Thoracic aorta (tissue), 2 donors: ENCODE data around the gene LMBR1. TPM values are rescaled to one million over a fixed set of nuclear protein-coding genes. Genes with fewer than 3 reads are reported as not detected.

Source experiments
- ATAC-seq: fragments of 150-250 bp; one replicate; pipeline ENCODE4 v1.8.0; 2017; ENCODE audit warnings: low read depth; ENCODE audit not compliant: insufficient number of reproducible peaks, low FRiP score
- DNase-seq: peaks from one replicate; pipeline ENCODE4 v3.0.0-alpha.2; 2020; ENCODE audit warnings: low spot score
- H3K27ac ChIP-seq, 2 donors: fragments of 200-600 bp; sonication (generic); 1 replicate in 1 of 2; 2 replicates in 1 of 2; pipeline ENCODE4 v1.5.1; 2016; ENCODE audit warnings: mild to moderate bottlenecking in 2 of 2, moderate library complexity in 2 of 2
- H3K27me3 ChIP-seq: fragments of 200-600 bp; sonication (generic); replicated peaks from 2 replicates; pipeline ENCODE4 v1.6.0; 2016; ENCODE audit warnings: mild to moderate bottlenecking; ENCODE audit not compliant: insufficient read depth
- H3K36me3 ChIP-seq: fragments of 200-600 bp; sonication (generic); one replicate; pipeline ENCODE4 v1.5.1; 2016
- H3K4me1 ChIP-seq, 2 donors: fragments of 200-600 bp; sonication (generic); 1 replicate in 1 of 2; 2 replicates in 1 of 2; pipeline versions ENCODE4 v1.5.1 to v1.6.0; 2016; ENCODE audit warnings: low read depth in 2 of 2, mild to moderate bottlenecking in 1 of 2; ENCODE audit not compliant: control insufficient read depth in 1 of 2
- H3K4me3 ChIP-seq: fragments of 200-600 bp; sonication (generic); 2 replicates; pipeline ENCODE4 v1.5.1; 2016; ENCODE audit warnings: mild to moderate bottlenecking
- H3K9me3 ChIP-seq: fragments of 200-600 bp; sonication (generic); 2 replicates; pipeline ENCODE4 v1.5.1; 2016
- total RNA-seq, 2 donors: library from RNA; depleted of rRNA; stranded (reverse); fragments of >200 nt; gene quantifications; one replicate each; pipeline versions ENCODE4 v1.1.0 to v1.2.3, GENCODE V29; 2016
- TF ChIP-seq, protein P1 (sequence below): fragments of 200-600 bp; sonication (generic); IDR thresholded peaks from one replicate; pipeline ENCODE4 v1.5.1; 2019; ENCODE audit warnings: antibody characterized with exemption

Gene LMBR1
- total RNA-seq, 2 donors from 2014 or later, result 54.3 to 56.6 TPM

DNA sequence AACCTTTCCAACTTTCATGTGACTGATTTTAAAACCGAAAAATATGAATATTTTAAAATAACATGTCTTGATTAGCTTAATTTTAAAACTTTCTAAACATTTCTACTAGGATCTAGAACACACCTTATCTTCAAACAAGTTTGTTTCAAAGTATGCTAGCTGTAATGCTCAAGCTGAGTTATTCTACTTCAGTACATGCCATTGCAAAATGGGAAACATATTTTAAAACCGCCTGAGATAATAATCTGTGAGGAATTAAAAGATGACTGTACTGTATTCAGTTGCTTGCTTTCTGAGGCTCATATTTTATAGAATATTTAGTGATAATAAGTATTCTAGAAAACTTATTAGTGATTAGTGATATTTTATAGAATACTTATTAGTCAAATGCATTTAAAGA is 99.6 kb downstream of the LMBR1 start:
- Histone ChIP-seq H3K9me3 (no peaks in the 10 kb centered on the region), H3K36me3 (peaks cover 3% of the 10 kb centered on the region), H3K4me3 (no peak overlapping the region), H3K27me3 (no peaks in the 10 kb centered on the region), H3K27ac (no peak overlapping the region), H3K4me1 (no peaks in the 10 kb centered on the region)
- no peak for ATAC-seq
- DNase-seq, result no peak
- TF ChIP-seq, protein P1, sequence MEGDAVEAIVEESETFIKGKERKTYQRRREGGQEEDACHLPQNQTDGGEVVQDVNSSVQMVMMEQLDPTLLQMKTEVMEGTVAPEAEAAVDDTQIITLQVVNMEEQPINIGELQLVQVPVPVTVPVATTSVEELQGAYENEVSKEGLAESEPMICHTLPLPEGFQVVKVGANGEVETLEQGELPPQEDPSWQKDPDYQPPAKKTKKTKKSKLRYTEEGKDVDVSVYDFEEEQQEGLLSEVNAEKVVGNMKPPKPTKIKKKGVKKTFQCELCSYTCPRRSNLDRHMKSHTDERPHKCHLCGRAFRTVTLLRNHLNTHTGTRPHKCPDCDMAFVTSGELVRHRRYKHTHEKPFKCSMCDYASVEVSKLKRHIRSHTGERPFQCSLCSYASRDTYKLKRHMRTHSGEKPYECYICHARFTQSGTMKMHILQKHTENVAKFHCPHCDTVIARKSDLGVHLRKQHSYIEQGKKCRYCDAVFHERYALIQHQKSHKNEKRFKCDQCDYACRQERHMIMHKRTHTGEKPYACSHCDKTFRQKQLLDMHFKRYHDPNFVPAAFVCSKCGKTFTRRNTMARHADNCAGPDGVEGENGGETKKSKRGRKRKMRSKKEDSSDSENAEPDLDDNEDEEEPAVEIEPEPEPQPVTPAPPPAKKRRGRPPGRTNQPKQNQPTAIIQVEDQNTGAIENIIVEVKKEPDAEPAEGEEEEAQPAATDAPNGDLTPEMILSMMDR, result no peak

DNA sequence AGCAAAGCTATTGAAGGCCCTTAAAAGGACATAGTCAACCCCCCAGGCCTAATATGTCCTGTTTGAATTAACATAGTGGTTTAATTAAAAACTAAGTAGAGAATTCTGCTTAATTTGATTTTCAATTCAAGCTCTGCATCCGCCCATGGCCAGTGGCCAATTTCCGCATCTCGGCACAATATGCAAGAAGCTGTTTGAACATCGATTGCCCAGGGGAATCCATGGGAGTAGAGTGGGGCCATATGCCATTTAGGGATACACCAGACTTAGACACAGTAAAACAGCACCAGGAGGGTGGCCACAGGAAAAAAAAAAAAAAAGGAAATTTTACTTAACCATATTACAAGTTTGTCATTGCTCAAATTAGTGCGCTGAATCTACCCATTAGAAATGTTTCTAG is 100.4 kb downstream of the LMBR1 start:
- Histone ChIP-seq H3K4me3 (no peak overlapping the region), H3K4me1 (no peaks in the 10 kb centered on the region), H3K27me3 (no peaks in the 10 kb centered on the region), H3K27ac (no peak overlapping the region), H3K9me3 (no peaks in the 10 kb centered on the region), H3K36me3 (peaks cover 3% of the 10 kb centered on the region)
- TF ChIP-seq, protein P1, result no peak
- DNase-seq (no peak), ATAC-seq (no peak)

DNA sequence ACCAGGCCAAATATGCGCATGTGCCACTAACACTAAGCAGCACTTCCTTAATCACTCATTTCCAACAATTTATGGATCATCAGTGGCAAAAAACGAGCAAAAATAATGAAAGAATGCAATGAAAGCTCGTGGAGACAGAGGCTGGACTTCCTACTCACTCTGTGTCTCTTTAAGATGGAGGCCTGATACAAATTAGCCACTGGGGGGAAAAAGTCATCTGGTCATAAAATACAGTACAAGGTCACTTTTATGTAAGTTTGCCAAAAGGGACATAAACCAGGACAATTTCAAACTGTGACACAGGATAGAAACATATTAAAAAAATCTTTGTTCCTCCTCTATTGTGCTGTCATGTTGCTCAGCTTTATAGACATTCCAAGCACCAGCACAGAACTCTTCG is 101.7 kb downstream of the LMBR1 start:
- no peak for ATAC-seq
- no peak overlapping the region for H3K27ac ChIP-seq
- H3K4me3 ChIP-seq, result no peak overlapping the region
- H3K9me3 ChIP-seq, result no peaks in the 10 kb centered on the region
- H3K4me1 ChIP-seq, result no peaks in the 10 kb centered on the region
- TF ChIP-seq, protein P1, result no peak
- H3K36me3 ChIP-seq, result peaks cover 3% of the 10 kb centered on the region
- H3K27me3 ChIP-seq, result no peaks in the 10 kb centered on the region
- no peak for DNase-seq

DNA sequence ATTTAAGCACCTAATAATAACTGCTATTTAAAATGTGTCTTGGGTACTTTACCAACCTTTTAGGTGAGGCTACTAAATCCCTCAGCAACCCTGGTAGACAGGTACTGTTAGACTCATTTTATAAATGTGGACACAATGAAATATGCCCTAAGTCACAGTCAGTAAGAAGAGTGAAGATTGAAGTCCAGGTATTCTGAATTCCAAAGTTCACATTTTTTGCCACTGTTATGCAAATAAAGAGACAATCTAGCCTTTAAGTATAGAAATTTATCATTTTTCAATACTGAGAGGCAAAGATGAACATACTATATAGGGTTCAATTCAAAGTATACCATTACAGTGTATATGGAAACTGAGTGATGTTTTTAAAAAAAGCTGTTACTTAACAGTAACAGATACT is 102.7 kb downstream of the LMBR1 start:
- no peaks in the 10 kb centered on the region for H3K9me3 ChIP-seq

DNA sequence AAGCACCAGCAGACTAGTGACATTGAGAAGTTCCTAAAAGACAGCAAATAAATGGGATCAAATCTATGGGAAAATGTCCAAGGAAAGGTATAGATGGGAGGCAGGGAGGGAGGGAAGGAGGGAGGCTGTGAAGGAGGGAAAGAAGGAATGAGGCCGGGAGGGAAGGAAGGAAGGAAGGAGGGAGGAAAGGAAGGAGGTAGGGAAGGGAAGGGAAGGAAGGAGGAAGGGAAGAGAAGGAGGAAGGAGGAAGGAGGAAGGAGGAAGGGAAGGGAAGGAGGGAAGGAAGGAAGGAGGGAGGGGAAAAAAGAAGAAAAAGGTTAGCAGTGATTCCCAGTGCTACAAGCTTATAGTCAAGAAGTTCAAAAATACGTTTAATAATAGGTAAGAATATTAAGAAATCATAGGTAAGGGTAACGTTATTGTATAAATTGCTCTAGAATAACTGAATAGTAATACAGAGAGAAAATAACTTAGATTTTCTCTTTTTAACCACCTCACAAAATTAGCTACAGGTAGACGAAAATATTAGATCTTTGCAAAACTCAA is 106.9 kb downstream of the LMBR1 start:
- no peak for DNase-seq
- no peak for ATAC-seq
- H3K36me3 ChIP-seq, result no peaks in the 10 kb centered on the region
- TF ChIP-seq, protein P1, result no peak
- no peaks in the 10 kb centered on the region for H3K9me3 ChIP-seq
- no peaks in the 10 kb centered on the region for H3K4me1 ChIP-seq
- H3K27me3 ChIP-seq, result no peaks in the 10 kb centered on the region
- no peak overlapping the region for H3K27ac ChIP-seq
- H3K4me3 ChIP-seq, result no peak overlapping the region

More for the DNA sequence above, 102.7 kb downstream of the LMBR1 start:
- TF ChIP-seq, protein P1, result no peak
- Histone ChIP-seq H3K4me1 (no peaks in the 10 kb centered on the region), H3K27ac (no peak overlapping the region), H3K27me3 (no peaks in the 10 kb centered on the region), H3K4me3 (no peak overlapping the region), H3K36me3 (peaks cover 2% of the 10 kb centered on the region)
- ATAC-seq, result no peak
- no peak for DNase-seq
